HEK293 (cell line): ENCODE results near the gene SNTG2.

Experiments used
- CTCF ChIA-PET: fragments of 350-600 bp; formaldehyde crosslinking; extraction: SDS; loops from one replicate; lab custom pipeline; 2021; ENCODE audit warnings: antibody characterized with exemption; lab: Yijun Ruan, JAX
- POLR2A ChIA-PET: fragments of 300-600 bp; formaldehyde crosslinking; extraction: SDS; loops from one replicate; lab custom pipeline; 2020; ENCODE audit warnings: antibody characterized with exemption, inconsistent platforms; lab: Yijun Ruan, JAX
- H3K27ac ChIP-seq: fragments of 200-500 bp; sonication (Bioruptor generic); 2 replicates; pipeline ENCODE4 v1.5.1; 2014; ENCODE audit warnings: low read depth, low read length, control low read depth, inconsistent platforms; ENCODE audit errors: extremely low read depth
- H3K36me3 ChIP-seq, 2 experiments: fragments of 200-500 bp in 1 of 2; sonication (Bioruptor generic) in 1 of 2; 1 replicate in 1 of 2; 2 replicates in 1 of 2; pipeline ENCODE4 v1.5.1; 2014 to 2017; ENCODE audit warnings: inconsistent platforms in 2 of 2, low read length in 2 of 2; ENCODE audit not compliant: control insufficient read depth in 2 of 2, insufficient read depth in 1 of 2
- H3K4me1 ChIP-seq: fragments of 200-500 bp; sonication (Bioruptor generic); 2 replicates; pipeline ENCODE4 v1.5.1; 2014; ENCODE audit warnings: mild to moderate bottlenecking, low read length, inconsistent platforms; ENCODE audit not compliant: control insufficient read depth, insufficient read depth
- H3K4me3 ChIP-seq: 2 replicates; pipeline ENCODE4 v1.5.1; 2011; ENCODE audit warnings: low read depth, mild to moderate bottlenecking, control low read depth, low read length, moderate library complexity
- H3K9me3 ChIP-seq: fragments of 200-500 bp; sonication (Bioruptor generic); 2 replicates; pipeline ENCODE4 v1.5.1; 2014; ENCODE audit warnings: low read depth, low read length, inconsistent platforms; ENCODE audit not compliant: control insufficient read depth, insufficient read depth
- BCL6B ChIP-seq: fragments of 450-650 bp; formaldehyde crosslinking; IDR thresholded peaks from 2 replicates; pipeline ENCODE4 v1.5.1; 2017; ENCODE audit warnings: missing biosample characterization, missing genetic modification characterization
- FEZF1 ChIP-seq: fragments of 450-650 bp; formaldehyde crosslinking; IDR thresholded peaks from 2 replicates; pipeline ENCODE4 v1.5.1; 2016; ENCODE audit warnings: missing biosample characterization, missing genetic modification characterization
- HOXA7 ChIP-seq: sonication (generic); formaldehyde crosslinking; IDR thresholded peaks from 2 replicates; pipeline ENCODE4 v1.8.1; 2022; ENCODE audit warnings: missing genetic modification reagents, borderline replicate concordance
- OVOL3 ChIP-seq: fragments of 450-650 bp; formaldehyde crosslinking; IDR thresholded peaks from 2 replicates; pipeline ENCODE4 v1.5.1; 2016; ENCODE audit warnings: missing biosample characterization, missing genetic modification characterization
- PRDM2 ChIP-seq: fragments of 450-650 bp; formaldehyde crosslinking; IDR thresholded peaks from 2 replicates; pipeline ENCODE4 v1.5.1; 2016; ENCODE audit warnings: missing biosample characterization, missing genetic modification characterization, borderline replicate concordance
- REST ChIP-seq: fragments of 450-650 bp; formaldehyde crosslinking; IDR thresholded peaks from 2 replicates; pipeline ENCODE4 v1.5.1; 2016; ENCODE audit warnings: missing biosample characterization, missing genetic modification characterization
- SETDB1 ChIP-seq: IDR thresholded peaks from one replicate; pipeline ENCODE4 v1.6.1; 2017; ENCODE audit warnings: mild to moderate bottlenecking, low read length, moderate library complexity, mixed read lengths; ENCODE audit not compliant: insufficient read length
- YY2 ChIP-seq: fragments of 450-650 bp; formaldehyde crosslinking; IDR thresholded peaks from 2 replicates; pipeline ENCODE4 v1.5.1; 2016; ENCODE audit warnings: missing biosample characterization, missing genetic modification characterization
- ZNF10 ChIP-seq: fragments of 450-650 bp; formaldehyde crosslinking; IDR thresholded peaks from 2 replicates; pipeline ENCODE4 v1.5.1; 2017; ENCODE audit warnings: missing biosample characterization, missing genetic modification characterization
- ZNF133 ChIP-seq: fragments of 450-650 bp; formaldehyde crosslinking; IDR thresholded peaks from 2 replicates; pipeline ENCODE4 v1.5.1; 2016; ENCODE audit warnings: missing biosample characterization, missing genetic modification characterization
- ZNF223 ChIP-seq: fragments of 450-650 bp; formaldehyde crosslinking; IDR thresholded peaks from 2 replicates; pipeline ENCODE4 v1.5.1; 2016; ENCODE audit warnings: missing biosample characterization, missing genetic modification characterization
- ZNF292 ChIP-seq: fragments of 450-650 bp; formaldehyde crosslinking; IDR thresholded peaks from 2 replicates; pipeline ENCODE4 v1.5.1; 2016; ENCODE audit warnings: low read depth, missing biosample characterization, missing genetic modification characterization, borderline replicate concordance
- ZNF311 ChIP-seq: fragments of 450-650 bp; formaldehyde crosslinking; IDR thresholded peaks from 2 replicates; pipeline ENCODE4 v1.5.1; 2017; ENCODE audit warnings: missing biosample characterization, missing genetic modification characterization, borderline replicate concordance
- ZNF501 ChIP-seq: fragments of 450-650 bp; formaldehyde crosslinking; IDR thresholded peaks from 2 replicates; pipeline ENCODE4 v1.5.1; 2016; ENCODE audit warnings: missing biosample characterization, missing genetic modification characterization
- ZNF521 ChIP-seq: fragments of 450-650 bp; formaldehyde crosslinking; IDR thresholded peaks from 2 replicates; pipeline ENCODE4 v1.5.1; 2017; ENCODE audit warnings: missing biosample characterization, mild to moderate bottlenecking, missing genetic modification characterization
- ZNF549 ChIP-seq: fragments of 450-650 bp; IDR thresholded peaks from 2 replicates; pipeline ENCODE4 v1.5.1; 2018; ENCODE audit warnings: missing biosample characterization, missing genetic modification characterization, mild to moderate bottlenecking, inconsistent platforms, moderate library complexity
- ZNF624 ChIP-seq: fragments of 450-650 bp; formaldehyde crosslinking; IDR thresholded peaks from 2 replicates; pipeline ENCODE4 v1.5.1; 2017; ENCODE audit warnings: missing biosample characterization, missing genetic modification characterization
- ZNF645 ChIP-seq: fragments of 450-650 bp; formaldehyde crosslinking; IDR thresholded peaks from 2 replicates; pipeline ENCODE4; 2016; ENCODE audit warnings: missing biosample characterization, missing genetic modification characterization
- ZNF701 ChIP-seq: fragments of 450-650 bp; formaldehyde crosslinking; IDR thresholded peaks from 2 replicates; pipeline ENCODE4 v1.5.1; 2016; ENCODE audit warnings: missing biosample characterization, missing genetic modification characterization

The SNTG2 gene

GRCh38 chr2:1024981-1025380, 74.3 kb downstream of the SNTG2 start (continued):
- no peak for TF ChIP-seq HOXA7 (CRISPR knock-in tag)

- Histone ChIP-seq H3K27ac (no peak overlapping the region), H3K4me3 (no peak overlapping the region), H3K9me3 (no peaks in the 10 kb centered on the region), H3K4me1 (no peaks in the 10 kb centered on the region), H3K36me3 (no peaks in the 10 kb centered on the region)
- no peak for TF ChIP-seq ZNF10 (tag by site-specific recombination)
- no peak for TF ChIP-seq ZNF624 (tag by site-specific recombination)
- ChIA-PET POLR2A (no interaction called here), CTCF (interaction anchor here (0.6 kb wide), 1 partner anchor 742 kb away, joined by 3 read pairs; no protein-coding TSS in a partner anchor)
Observed at GRCh38 chr2:1026141-1026540, 75.5 kb downstream of the SNTG2 start.

- Histone ChIP-seq H3K9me3 (no peaks in the 10 kb centered on the region), H3K4me1 (no peaks in the 10 kb centered on the region), H3K36me3 (no peaks in the 10 kb centered on the region), H3K4me3 (no peak overlapping the region)
- CTCF ChIA-PET: no interaction called here
- no peak for TF ChIP-seq OVOL3 (tag by site-specific recombination)
- no peak for TF ChIP-seq YY2 (tag by site-specific recombination)
- no peak for TF ChIP-seq ZNF549 (tag by site-specific recombination)
- TF ChIP-seq ZNF311 (tag by site-specific recombination): no peak
- TF ChIP-seq, all 188 proteins: peak for 0
- no peak overlapping the region for H3K27ac ChIP-seq
- POLR2A ChIA-PET: no interaction called here
Observed at GRCh38 chr2:1028831-1029230, 78.2 kb downstream of the SNTG2 start.

GRCh38 chr2:1032030-1032429, 81.4 kb downstream of the SNTG2 start:
- Histone ChIP-seq H3K4me3 (no peak overlapping the region), H3K9me3 (no peaks in the 10 kb centered on the region), H3K4me1 (no peaks in the 10 kb centered on the region), H3K27ac (no peak overlapping the region), H3K36me3 (no peaks in the 10 kb centered on the region)
- POLR2A ChIA-PET: no interaction called here
- CTCF ChIA-PET: interaction anchor here (0.7 kb wide), 1 partner anchor 513 kb away, joined by 3 read pairs; no protein-coding TSS in a partner anchor
- TF ChIP-seq ZNF501 (tag by site-specific recombination): no peak
- no peak for TF ChIP-seq ZNF701 (tag by site-specific recombination)
- no peak for TF ChIP-seq FEZF1
- no peak for TF ChIP-seq ZNF521 (tag by site-specific recombination)
- no peak for TF ChIP-seq ZNF133 (tag by site-specific recombination)
- TF ChIP-seq ZNF292: no peak
- no peak for TF ChIP-seq BCL6B (tag by site-specific recombination)
- no peak for TF ChIP-seq PRDM2 (tag by site-specific recombination)
- TF ChIP-seq ZNF645 (tag by site-specific recombination): no peak
- no peak for TF ChIP-seq SETDB1
- TF ChIP-seq REST (tag by site-specific recombination): no peak
- TF ChIP-seq ZNF223 (tag by site-specific recombination): no peak
